ENCODE results near the gene DNAJC30. TPM values are rescaled to one million over a fixed set of nuclear protein-coding genes. Genes with fewer than 3 reads are reported as not detected.

DNAJC30 gene
- total and polyA plus RNA-seq, 4 donors: 2.1 to 8.7 (median 4.8) TPM

DNA sequence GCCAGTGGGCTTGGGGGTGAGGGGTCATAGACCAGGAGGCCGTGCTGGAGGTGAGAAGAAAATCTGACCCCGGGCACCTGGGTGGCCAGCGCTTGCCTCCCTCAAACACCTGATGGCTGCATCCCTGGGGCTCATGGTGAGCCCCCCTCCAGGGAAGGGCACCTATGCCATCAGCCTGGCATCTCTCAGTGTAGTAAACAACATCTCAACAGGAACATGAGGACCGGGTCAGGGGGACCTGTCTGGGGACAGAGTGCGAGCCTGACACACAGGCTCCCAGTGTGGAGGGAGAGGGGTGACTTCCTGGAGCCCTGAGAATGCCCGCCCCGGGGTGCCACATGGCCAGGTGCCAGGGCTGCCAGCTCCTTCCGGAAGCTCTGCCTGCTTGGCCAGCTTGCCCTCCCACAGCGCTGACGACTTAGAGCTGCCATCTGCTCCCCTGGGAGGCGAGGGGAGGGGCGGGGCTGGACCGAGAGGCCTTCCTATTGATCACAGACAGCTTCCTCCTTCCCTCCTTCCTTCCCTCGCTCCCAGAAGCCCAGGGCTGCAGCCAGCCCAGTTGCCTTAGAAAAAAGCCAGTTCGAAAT is 23.9 kb upstream of the DNAJC30 start:
- Histone ChIP-seq H3K27me3 (ENCODE audit: control insufficient read depth in 4 of 4, insufficient read depth in 4 of 4, low read length in 3 of 4) (no peaks in the 10 kb centered on the region), H3K27ac (ENCODE audit: low read depth in 1 of 2, low read length in 2 of 2) (no peak overlapping the region), H3K9ac (ENCODE audit: low read depth in 1 of 2, low read length in 2 of 2) (no peak overlapping the region), H3K4me3 (ENCODE audit: low read depth in 1 of 3, low read length in 3 of 3) (no peak overlapping the region), H3K9me3 (ENCODE audit: control insufficient read depth in 4 of 4, low read length in 3 of 4) (no peaks in the 10 kb centered on the region), H3K4me1 (ENCODE audit: control insufficient read depth in 4 of 4, insufficient read depth in 4 of 4, low read length in 3 of 4) (no peaks in the 10 kb centered on the region), H3K36me3 (ENCODE audit: control insufficient read depth in 4 of 4, insufficient read depth in 3 of 4, low read depth in 1 of 4, low read length in 3 of 4) (peaks cover 0 to 2% (median 0%) of the 10 kb centered on the region in 4 donors)
- DNase-seq (ENCODE audit: low spot score): no peak
- WGBS: 77% methylated on average over 15 of the region's 15 CpGs
- no peak for TF ChIP-seq FOXA1 (IDR thresholded peaks at IDR 0.05)
- no peak for TF ChIP-seq EGR1 (IDR thresholded peaks at IDR 0.05; ENCODE audit: low read depth in 2 of 2)
- TF ChIP-seq RAD21 (IDR thresholded peaks at IDR 0.05): no peak
- TF ChIP-seq, protein P1, sequence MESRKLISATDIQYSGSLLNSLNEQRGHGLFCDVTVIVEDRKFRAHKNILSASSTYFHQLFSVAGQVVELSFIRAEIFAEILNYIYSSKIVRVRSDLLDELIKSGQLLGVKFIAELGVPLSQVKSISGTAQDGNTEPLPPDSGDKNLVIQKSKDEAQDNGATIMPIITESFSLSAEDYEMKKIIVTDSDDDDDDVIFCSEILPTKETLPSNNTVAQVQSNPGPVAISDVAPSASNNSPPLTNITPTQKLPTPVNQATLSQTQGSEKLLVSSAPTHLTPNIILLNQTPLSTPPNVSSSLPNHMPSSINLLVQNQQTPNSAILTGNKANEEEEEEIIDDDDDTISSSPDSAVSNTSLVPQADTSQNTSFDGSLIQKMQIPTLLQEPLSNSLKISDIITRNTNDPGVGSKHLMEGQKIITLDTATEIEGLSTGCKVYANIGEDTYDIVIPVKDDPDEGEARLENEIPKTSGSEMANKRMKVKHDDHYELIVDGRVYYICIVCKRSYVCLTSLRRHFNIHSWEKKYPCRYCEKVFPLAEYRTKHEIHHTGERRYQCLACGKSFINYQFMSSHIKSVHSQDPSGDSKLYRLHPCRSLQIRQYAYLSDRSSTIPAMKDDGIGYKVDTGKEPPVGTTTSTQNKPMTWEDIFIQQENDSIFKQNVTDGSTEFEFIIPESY (IDR thresholded peaks at IDR 0.05): no peak
- TF ChIP-seq FOXA2 (IDR thresholded peaks at IDR 0.05): no peak
- TF ChIP-seq, protein P2, sequence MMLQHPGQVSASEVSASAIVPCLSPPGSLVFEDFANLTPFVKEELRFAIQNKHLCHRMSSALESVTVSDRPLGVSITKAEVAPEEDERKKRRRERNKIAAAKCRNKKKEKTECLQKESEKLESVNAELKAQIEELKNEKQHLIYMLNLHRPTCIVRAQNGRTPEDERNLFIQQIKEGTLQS (IDR thresholded peaks at IDR 0.05): no peak
- no peak for TF ChIP-seq SP1 (IDR thresholded peaks at IDR 0.05)
- no peak for TF ChIP-seq JUND (IDR thresholded peaks at IDR 0.05)
- no peak for TF ChIP-seq HNF4G (IDR thresholded peaks at IDR 0.05)
- TF ChIP-seq, protein P3, sequence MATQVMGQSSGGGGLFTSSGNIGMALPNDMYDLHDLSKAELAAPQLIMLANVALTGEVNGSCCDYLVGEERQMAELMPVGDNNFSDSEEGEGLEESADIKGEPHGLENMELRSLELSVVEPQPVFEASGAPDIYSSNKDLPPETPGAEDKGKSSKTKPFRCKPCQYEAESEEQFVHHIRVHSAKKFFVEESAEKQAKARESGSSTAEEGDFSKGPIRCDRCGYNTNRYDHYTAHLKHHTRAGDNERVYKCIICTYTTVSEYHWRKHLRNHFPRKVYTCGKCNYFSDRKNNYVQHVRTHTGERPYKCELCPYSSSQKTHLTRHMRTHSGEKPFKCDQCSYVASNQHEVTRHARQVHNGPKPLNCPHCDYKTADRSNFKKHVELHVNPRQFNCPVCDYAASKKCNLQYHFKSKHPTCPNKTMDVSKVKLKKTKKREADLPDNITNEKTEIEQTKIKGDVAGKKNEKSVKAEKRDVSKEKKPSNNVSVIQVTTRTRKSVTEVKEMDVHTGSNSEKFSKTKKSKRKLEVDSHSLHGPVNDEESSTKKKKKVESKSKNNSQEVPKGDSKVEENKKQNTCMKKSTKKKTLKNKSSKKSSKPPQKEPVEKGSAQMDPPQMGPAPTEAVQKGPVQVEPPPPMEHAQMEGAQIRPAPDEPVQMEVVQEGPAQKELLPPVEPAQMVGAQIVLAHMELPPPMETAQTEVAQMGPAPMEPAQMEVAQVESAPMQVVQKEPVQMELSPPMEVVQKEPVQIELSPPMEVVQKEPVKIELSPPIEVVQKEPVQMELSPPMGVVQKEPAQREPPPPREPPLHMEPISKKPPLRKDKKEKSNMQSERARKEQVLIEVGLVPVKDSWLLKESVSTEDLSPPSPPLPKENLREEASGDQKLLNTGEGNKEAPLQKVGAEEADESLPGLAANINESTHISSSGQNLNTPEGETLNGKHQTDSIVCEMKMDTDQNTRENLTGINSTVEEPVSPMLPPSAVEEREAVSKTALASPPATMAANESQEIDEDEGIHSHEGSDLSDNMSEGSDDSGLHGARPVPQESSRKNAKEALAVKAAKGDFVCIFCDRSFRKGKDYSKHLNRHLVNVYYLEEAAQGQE (IDR thresholded peaks at IDR 0.05): no peak
- no peak for TF ChIP-seq GABPA (IDR thresholded peaks at IDR 0.05 in 1 of 2, conservative IDR thresholded peaks at IDR 0.05 in 1 of 2)
- TF ChIP-seq, protein P4, sequence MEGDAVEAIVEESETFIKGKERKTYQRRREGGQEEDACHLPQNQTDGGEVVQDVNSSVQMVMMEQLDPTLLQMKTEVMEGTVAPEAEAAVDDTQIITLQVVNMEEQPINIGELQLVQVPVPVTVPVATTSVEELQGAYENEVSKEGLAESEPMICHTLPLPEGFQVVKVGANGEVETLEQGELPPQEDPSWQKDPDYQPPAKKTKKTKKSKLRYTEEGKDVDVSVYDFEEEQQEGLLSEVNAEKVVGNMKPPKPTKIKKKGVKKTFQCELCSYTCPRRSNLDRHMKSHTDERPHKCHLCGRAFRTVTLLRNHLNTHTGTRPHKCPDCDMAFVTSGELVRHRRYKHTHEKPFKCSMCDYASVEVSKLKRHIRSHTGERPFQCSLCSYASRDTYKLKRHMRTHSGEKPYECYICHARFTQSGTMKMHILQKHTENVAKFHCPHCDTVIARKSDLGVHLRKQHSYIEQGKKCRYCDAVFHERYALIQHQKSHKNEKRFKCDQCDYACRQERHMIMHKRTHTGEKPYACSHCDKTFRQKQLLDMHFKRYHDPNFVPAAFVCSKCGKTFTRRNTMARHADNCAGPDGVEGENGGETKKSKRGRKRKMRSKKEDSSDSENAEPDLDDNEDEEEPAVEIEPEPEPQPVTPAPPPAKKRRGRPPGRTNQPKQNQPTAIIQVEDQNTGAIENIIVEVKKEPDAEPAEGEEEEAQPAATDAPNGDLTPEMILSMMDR (IDR thresholded peaks at IDR 0.05; ENCODE audit: low read depth, low read length, missing input control): no peak
- TF ChIP-seq TAF1 (conservative IDR thresholded peaks at IDR 0.05): no peak
- no peak for TF ChIP-seq RXRA (IDR thresholded peaks at IDR 0.05)
- no peak for TF ChIP-seq HNF4A (conservative IDR thresholded peaks at IDR 0.05)
- TF ChIP-seq, protein P5, sequence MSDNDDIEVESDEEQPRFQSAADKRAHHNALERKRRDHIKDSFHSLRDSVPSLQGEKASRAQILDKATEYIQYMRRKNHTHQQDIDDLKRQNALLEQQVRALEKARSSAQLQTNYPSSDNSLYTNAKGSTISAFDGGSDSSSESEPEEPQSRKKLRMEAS (IDR thresholded peaks at IDR 0.05): no peak
- TF ChIP-seq NR2F2 (IDR thresholded peaks at IDR 0.05): no peak
- no peak for TF ChIP-seq YY1 (IDR thresholded peaks at IDR 0.05)

Measured in liver (tissue), 9 donors.